ENCODE results near the gene SLC66A2.
A peak's percentile ranks its signal among the peaks of the same experiment; 100 is the strongest.
"Not testable (repeated sequence)": the region's sequence is repeated elsewhere in the genome, so short reads cannot be mapped to it uniquely, and the experiment has no call there.

Gene SLC66A2

GRCh38 chr18:79866889-79867574 is 84.4 kb downstream of the SLC66A2 start:
- no peak for DNase-seq (ENCODE audit: low read depth)

- not testable (repeated sequence) for DNase-seq (ENCODE audit: low read depth)
These were observed 85.5 kb downstream of the SLC66A2 start for GRCh38 chr18:79865951-79866350.

GRCh38 chr18:79864955-79865354 is 86.5 kb downstream of the SLC66A2 start:
- not testable (repeated sequence) for DNase-seq (ENCODE audit: low read depth)

GRCh38 chr18:79864006-79864725 is 87.3 kb downstream of the SLC66A2 start:
- DNase-seq (ENCODE audit: low read depth), result no peak

GRCh38 chr18:79863161-79864005 is 88.1 kb downstream of the SLC66A2 start:
- DNase-seq (ENCODE audit: low read depth), result no peak

GRCh38 chr18:79862562-79862961 is 88.9 kb downstream of the SLC66A2 start:
- no peak for DNase-seq (ENCODE audit: low read depth)

- DNase-seq (ENCODE audit: low read depth), result no peak
These were observed 89.8 kb downstream of the SLC66A2 start for GRCh38 chr18:79861687-79862086.

- DNase-seq (ENCODE audit: low read depth), result no peak
These were observed 92.1 kb downstream of the SLC66A2 start for GRCh38 chr18:79859314-79859713.

GRCh38 chr18:79857082-79857671 is 94.3 kb downstream of the SLC66A2 start:
- DNase-seq (ENCODE audit: low read depth), result peak; percentile 12

GRCh38 chr18:79856119-79857007 is 95.1 kb downstream of the SLC66A2 start:
- DNase-seq (ENCODE audit: low read depth), result no peak

GRCh38 chr18:79855147-79855933 is 96.1 kb downstream of the SLC66A2 start:
- no peak for DNase-seq (ENCODE audit: low read depth)

GRCh38 chr18:79853993-79854364 is 97.5 kb downstream of the SLC66A2 start:
- no peak for DNase-seq (ENCODE audit: low read depth)

- no peak for DNase-seq (ENCODE audit: low read depth)
These were observed 98.0 kb downstream of the SLC66A2 start for GRCh38 chr18:79853303-79853992.

- no peak for DNase-seq (ENCODE audit: low read depth)
These were observed 98.7 kb downstream of the SLC66A2 start for GRCh38 chr18:79852561-79853302.
